Testis (tissue), 2 donors: ENCODE results near the gene MAP3K4.

Experiments
- CTCF ChIP-seq, 3 experiments: fragments of 450-650 bp in 2 of 3; fragments of 200-600 bp in 1 of 3; sonication (generic) in 1 of 3; IDR thresholded peaks; one replicate each; pipeline ENCODE4 v1.5.1; 2016 to 2019; ENCODE audit warnings: antibody characterized with exemption in 3 of 3, mild to moderate bottlenecking in 2 of 3, moderate library complexity in 1 of 3
- POLR2A ChIP-seq: fragments of 450-650 bp; IDR thresholded peaks from one replicate; pipeline ENCODE4 v1.6.1; 2017; ENCODE audit warnings: antibody characterized with exemption, mild to moderate bottlenecking, moderate library complexity

GRCh38 chr6:161067749-161068148, 76.2 kb downstream of the MAP3K4 start:
- TF ChIP-seq CTCF (IDR thresholded peaks at IDR 0.05) = no peak
- no peak for TF ChIP-seq POLR2A
